SU-DHL-6 (cell line): ENCODE results near the gene FRMPD2.

Experiments
- H2AFZ ChIP-seq: fragments of 200-600 bp; sonication (generic); 2 replicates; pipeline ENCODE4 v1.6.1; 2014; ENCODE audit warnings: low read depth, mild to moderate bottlenecking, moderate library complexity, mixed read lengths, antibody characterized with exemption, low read length; ENCODE audit not compliant: severe bottlenecking
- H3F3A ChIP-seq: fragments of 200-600 bp; shearing (Covaris generic); 2 replicates; pipeline ENCODE4 v1.6.0; 2016; ENCODE audit warnings: antibody characterized with exemption, mild to moderate bottlenecking; ENCODE audit not compliant: insufficient read depth
- H3K27ac ChIP-seq: fragments of 200-600 bp; sonication (generic); 2 replicates; pipeline ENCODE4 v1.5.1; 2016; ENCODE audit warnings: low read depth, mild to moderate bottlenecking, low read length, moderate library complexity, mixed read lengths
- H3K27me3 ChIP-seq: fragments of 200-600 bp; sonication (generic), shearing (Covaris generic); 2 replicates; pipeline ENCODE4 v1.6.0; 2014; ENCODE audit warnings: mild to moderate bottlenecking, low read length
- H3K36me3 ChIP-seq: fragments of 200-600 bp; sonication (generic); 2 replicates; pipeline ENCODE4 v1.6.1; 2014; ENCODE audit warnings: mild to moderate bottlenecking, low read length, mixed read lengths
- H3K4me2 ChIP-seq: fragments of 300-600, 200-600 bp; shearing (Covaris generic), sonication (generic); 2 replicates; pipeline ENCODE4 v1.6.0; 2014; ENCODE audit warnings: low read length, low read depth, mild to moderate bottlenecking; ENCODE audit not compliant: poor library complexity, severe bottlenecking
- H3K4me3 ChIP-seq: fragments of 200-600 bp; sonication (generic); 2 replicates; pipeline ENCODE4 v1.5.1; 2014; ENCODE audit warnings: antibody characterized with exemption, low read length, mild to moderate bottlenecking, mixed read lengths; ENCODE audit not compliant: insufficient read depth, poor library complexity, severe bottlenecking
- H3K79me2 ChIP-seq: fragments of 200-600 bp; sonication (generic); 2 replicates; pipeline ENCODE4 v1.6.1; 2014; ENCODE audit warnings: mild to moderate bottlenecking, low read length, moderate library complexity; ENCODE audit not compliant: insufficient read depth
- H3K9ac ChIP-seq: fragments of 200-600 bp; sonication (generic); 2 replicates; pipeline ENCODE4 v1.7.0; 2014; ENCODE audit warnings: mild to moderate bottlenecking, low read length
- H3K9me2 ChIP-seq: fragments of 200-600 bp; sonication (generic); replicated peaks from 2 replicates; pipeline ENCODE4 v1.6.1; 2014; ENCODE audit warnings: low read length; ENCODE audit not compliant: insufficient read depth
- H3K9me3 ChIP-seq: fragments of 200-600 bp; sonication (generic); 2 replicates; pipeline ENCODE4 v1.6.1; 2014; ENCODE audit warnings: low read length, mixed read lengths; ENCODE audit not compliant: insufficient read depth
- H4K20me1 ChIP-seq: fragments of 200-600 bp; sonication (generic); 2 replicates; pipeline ENCODE4 v1.6.1; 2014; ENCODE audit warnings: low read depth, mild to moderate bottlenecking, antibody characterized with exemption, low read length, moderate library complexity, mixed read lengths
- CTCF ChIP-seq: fragments of 200-600 bp; sonication (generic); IDR thresholded peaks from one replicate; pipeline ENCODE4 v1.5.1; 2017; ENCODE audit warnings: antibody characterized with exemption, mild to moderate bottlenecking, low read length, moderate library complexity; ENCODE audit not compliant: insufficient read depth, poor library complexity, severe bottlenecking
- EZH2phosphoT487 ChIP-seq: fragments of 200-600 bp; sonication (generic), shearing (Covaris generic); conservative IDR thresholded peaks from 2 replicates; pipeline ENCODE4 v1.6.1; 2018; ENCODE audit warnings: mild to moderate bottlenecking, antibody characterized with exemption, low read length, moderate library complexity, mixed read lengths

Gene FRMPD2

GRCh38 chr10:48271047-48271730, 3.3 kb downstream of the FRMPD2 start:
- Histone ChIP-seq H3K9ac (no peak overlapping the region), H3K27me3 (no peaks in the 10 kb centered on the region), H3K36me3 (no peaks in the 10 kb centered on the region), H3K79me2 (no peaks in the 10 kb centered on the region), H3K4me3 (no peak overlapping the region), H3K9me2 (no peaks in the 10 kb centered on the region), H3K9me3 (no peaks in the 10 kb centered on the region), H2AFZ (no peak overlapping the region), H3K4me2 (no peak overlapping the region), H3K27ac (no peak overlapping the region), H3F3A (no peaks in the 10 kb centered on the region), H4K20me1 (no peaks in the 10 kb centered on the region)
- TF ChIP-seq CTCF, result no peak
- TF ChIP-seq EZH2phosphoT487, result no peak

- Histone ChIP-seq H3K27ac (no peak overlapping the region), H3K27me3 (0 out of 2 replicates have a peak, but pooled peaks cover 2% of the 10 kb centered on the region), H3K4me3 (no peak overlapping the region), H3F3A (no peaks in the 10 kb centered on the region), H3K9ac (no peak overlapping the region), H2AFZ (no peak overlapping the region), H3K79me2 (no peaks in the 10 kb centered on the region), H4K20me1 (no peaks in the 10 kb centered on the region), H3K36me3 (no peaks in the 10 kb centered on the region), H3K9me3 (no peaks in the 10 kb centered on the region), H3K4me2 (no peak overlapping the region), H3K9me2 (no peaks in the 10 kb centered on the region)
- TF ChIP-seq EZH2phosphoT487, result no peak
- no peak for TF ChIP-seq CTCF
These were observed 8.0 kb downstream of the FRMPD2 start for GRCh38 chr10:48266528-48266927.

- no peaks in the 10 kb centered on the region for H3K27me3 ChIP-seq
- no peaks in the 10 kb centered on the region for H3K9me3 ChIP-seq
- no peak overlapping the region for H3K4me3 ChIP-seq
- H3K27ac ChIP-seq, result no peak overlapping the region
- no peaks in the 10 kb centered on the region for H3K79me2 ChIP-seq
- TF ChIP-seq CTCF (no peak), EZH2phosphoT487 (no peak)
- H2AFZ ChIP-seq, result no peak overlapping the region
- H3K9ac ChIP-seq, result no peak overlapping the region
- no peaks in the 10 kb centered on the region for H3F3A ChIP-seq
- H3K9me2 ChIP-seq, result no peaks in the 10 kb centered on the region
- no peaks in the 10 kb centered on the region for H3K36me3 ChIP-seq
- no peak overlapping the region for H3K4me2 ChIP-seq
- H4K20me1 ChIP-seq, result no peaks in the 10 kb centered on the region
These were observed 16.4 kb downstream of the FRMPD2 start for GRCh38 chr10:48258105-48258504.
